Dedifferentiated amniotic fluid mesenchymal stem cell (primary cell): ENCODE results near the gene MBTD1.
"Not testable (repeated sequence)": the region's sequence is repeated elsewhere in the genome, so short reads cannot be mapped to it uniquely, and the experiment has no call there.

ENCODE experiments used
- DNase-seq: peaks from one replicate; pipeline ENCODE4 v3.0.0-alpha.2; 2016; ENCODE audit errors: extremely low spot score

The MBTD1 gene

DNA sequence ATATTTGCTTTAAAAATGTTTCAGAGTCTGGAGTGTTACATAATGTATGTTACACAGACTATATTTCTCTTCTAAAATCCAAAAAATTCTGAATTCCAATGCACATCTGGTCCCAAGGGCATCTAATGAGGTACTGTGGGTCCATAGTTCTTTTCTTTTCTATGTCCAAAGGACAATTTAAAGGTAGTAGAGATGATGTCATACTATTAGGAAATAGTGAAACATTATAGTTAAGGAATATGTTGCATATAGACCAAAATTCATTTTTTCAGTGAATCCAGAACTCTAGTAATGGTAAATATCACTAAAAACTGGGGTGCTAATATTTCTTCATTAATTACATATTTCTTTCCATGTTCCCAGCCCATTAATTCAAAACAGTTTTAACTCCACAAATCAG lies 70.7 kb downstream of the MBTD1 start:
- DNase-seq: no peak

- DNase-seq: no peak
Observed at GRCh38 chr17:51188271-51188833, 71.5 kb downstream of the MBTD1 start.

GRCh38 chr17:51185763-51186332 lies 74.0 kb downstream of the MBTD1 start:
- DNase-seq: no peak

GRCh38 chr17:51184124-51184523 lies 75.7 kb downstream of the MBTD1 start:
- DNase-seq: no peak

DNA sequence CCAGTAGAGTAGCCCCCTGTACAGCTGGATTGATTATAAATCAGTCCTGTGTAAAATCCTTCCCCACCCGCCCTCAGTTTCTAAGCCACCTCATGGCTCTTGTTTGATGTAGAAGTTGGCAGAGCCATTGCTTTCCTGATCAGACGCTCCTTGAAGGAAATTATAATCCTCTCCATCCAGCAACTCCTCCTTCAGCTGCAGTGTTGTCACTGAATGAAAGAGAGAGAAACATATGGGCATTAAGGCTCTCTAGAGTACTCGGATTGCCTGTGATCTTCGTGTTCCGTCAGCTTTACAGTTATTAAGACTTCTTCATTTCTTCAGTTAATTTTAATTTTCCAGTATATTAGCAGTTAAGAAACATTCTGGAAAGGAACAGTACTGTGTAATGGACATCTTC lies 79.4 kb downstream of the MBTD1 start:
- no peak for DNase-seq

GRCh38 chr17:51172030-51172429 lies 87.8 kb downstream of the MBTD1 start:
- not testable (repeated sequence) for DNase-seq

GRCh38 chr17:51170736-51171135 lies 89.1 kb downstream of the MBTD1 start:
- no peak for DNase-seq

DNA sequence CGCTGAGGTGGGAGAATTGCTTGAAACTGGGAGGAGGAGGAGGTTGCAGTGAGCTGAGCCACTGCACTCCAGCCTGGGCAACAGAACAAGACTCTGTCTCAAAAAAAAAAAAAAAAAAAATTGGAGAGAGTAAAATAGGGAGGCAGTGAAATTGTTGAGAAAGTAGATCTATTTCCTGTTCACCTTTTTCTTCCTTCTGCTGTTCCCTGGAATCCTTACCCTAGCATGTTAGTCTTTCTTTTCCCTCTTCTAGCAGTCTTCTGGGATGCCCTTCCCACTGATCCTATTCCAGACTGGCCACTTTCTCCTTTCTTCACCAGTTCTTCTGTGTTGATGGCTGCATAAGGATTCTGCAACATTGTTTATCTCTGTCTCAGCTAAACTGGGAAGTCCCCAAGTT lies 90.5 kb downstream of the MBTD1 start:
- DNase-seq: no peak

- no peak for DNase-seq
Observed at GRCh38 chr17:51166987-51167931, 92.6 kb downstream of the MBTD1 start.

DNA sequence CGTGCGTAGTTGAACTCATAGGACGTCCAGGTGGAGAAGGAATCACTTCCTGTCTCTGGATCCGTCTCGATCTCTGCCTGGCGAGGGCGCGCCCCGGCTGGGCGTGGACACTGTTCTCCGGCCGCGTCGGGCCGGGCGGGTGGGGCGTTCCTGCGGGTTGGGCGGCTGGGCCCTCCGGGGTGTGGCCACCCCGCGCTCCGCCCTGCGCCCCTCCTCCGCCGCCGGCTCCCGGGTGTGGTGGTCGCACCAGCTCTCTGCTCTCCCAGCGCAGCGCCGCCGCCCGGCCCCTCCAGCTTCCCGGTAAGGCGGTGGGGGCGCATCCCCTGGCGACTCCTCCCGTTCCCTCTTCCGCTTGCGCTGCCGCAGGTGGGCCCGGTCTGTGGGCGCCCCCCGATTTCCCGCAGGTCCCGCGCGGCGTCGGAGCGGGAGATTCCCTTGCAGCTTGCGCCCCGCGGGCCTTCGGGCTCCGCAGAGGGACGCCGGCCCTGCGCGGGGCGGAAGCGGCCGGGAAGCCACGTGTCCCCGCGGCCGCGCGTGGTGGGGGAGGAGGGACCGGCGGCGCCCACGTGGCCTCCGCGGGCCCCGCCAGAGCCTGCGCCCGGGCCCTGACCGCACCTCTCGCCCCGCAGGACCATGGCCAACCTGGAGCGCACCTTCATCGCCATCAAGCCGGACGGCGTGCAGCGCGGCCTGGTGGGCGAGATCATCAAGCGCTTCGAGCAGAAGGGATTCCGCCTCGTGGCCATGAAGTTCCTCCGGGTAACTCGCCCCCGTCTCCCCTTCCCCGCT lies 93.5 kb downstream of the MBTD1 start, which contains the start of gene NME2:
Gene NME2 (plus strand): TSS at position 214 of the 789 bp plus-strand sequence. CDS start 420 bp downstream, at position 634.
- DNase-seq: peak; percentile 63

DNA sequence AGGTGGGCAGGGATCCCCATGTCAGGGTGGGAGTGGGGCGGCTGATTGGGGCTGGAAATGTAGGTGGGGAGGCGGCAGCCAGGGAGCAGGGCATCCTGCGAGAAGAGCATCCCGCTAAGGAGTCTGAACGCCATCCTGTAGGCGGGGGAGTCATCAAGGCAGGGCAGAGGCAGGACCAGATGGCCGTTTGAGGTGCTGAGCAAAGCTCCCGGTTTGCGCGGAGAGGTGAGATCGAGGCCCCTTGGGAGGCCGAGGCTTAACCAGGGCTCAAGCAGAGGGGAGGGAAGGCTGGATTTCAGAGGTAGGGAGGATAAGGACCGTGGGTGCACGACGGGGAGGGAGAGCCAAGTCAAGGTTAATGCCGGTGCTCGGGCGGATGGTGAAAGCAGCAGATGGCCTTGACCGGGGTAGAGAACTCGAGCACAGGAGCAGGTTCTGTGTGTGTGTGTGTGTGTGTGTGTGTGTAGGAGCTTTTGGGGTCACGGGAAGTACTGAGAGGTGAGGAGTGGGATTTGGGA lies 94.1 kb downstream of the MBTD1 start:
- DNase-seq: no peak

DNA sequence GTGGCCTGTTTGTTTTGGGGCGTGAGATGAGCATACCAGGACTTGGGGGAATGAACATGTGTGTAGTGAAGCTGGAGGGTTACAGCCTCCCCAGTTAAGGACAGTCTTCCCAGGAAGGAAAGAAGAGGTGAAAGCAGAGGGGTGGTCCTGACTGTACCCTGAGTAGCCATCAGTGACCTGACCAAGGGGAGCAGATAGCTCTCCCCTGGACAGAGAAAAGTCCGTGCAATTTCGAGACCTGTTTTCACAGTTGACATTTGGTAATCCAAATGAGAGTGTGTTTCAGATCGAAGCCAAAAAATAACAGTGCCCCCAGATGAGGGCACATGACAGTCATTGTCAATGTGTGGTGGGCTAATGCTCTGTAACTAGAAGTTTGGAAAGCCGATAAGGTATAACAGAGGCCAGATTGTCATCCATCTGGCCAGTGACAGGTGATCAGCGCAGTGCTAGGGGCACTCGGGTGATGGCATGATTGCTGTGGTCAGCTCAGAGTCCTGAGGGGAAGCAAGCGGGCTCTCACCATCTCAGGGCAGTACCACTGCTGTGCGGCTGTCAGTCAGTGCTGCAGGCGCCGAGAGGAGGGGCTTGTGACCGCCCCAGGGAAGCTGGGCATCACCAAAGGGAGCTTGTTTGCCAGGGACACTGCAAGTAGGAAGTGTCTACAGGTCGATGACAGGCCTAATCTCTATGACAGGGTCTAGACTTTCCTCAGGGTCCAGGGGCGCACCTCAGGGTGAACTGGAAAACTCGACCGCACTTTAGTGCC lies 94.8 kb downstream of the MBTD1 start:
- no peak for DNase-seq

- no peak for DNase-seq
Observed at GRCh38 chr17:51161541-51161940, 98.3 kb downstream of the MBTD1 start.

DNA sequence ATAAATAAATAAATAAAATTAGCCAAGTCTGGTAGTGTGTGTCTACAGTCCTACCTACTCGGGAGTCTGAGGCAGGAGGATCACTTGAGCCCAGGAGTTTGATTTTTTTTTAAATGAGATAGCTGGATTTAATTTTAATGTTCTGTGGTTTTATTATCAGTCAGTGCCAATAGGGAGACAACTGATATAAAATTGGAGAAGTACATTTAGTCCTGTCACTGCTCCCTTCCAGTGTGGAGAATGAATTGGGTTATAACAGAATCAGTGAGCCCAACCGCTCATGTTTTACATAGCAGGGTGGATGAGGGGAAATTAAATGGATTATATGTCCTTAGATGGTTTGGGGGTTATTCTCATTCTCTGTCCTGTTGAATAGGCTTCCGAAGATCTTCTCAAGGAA lies 100.2 kb downstream of the MBTD1 start:
- DNase-seq: no peak

DNA sequence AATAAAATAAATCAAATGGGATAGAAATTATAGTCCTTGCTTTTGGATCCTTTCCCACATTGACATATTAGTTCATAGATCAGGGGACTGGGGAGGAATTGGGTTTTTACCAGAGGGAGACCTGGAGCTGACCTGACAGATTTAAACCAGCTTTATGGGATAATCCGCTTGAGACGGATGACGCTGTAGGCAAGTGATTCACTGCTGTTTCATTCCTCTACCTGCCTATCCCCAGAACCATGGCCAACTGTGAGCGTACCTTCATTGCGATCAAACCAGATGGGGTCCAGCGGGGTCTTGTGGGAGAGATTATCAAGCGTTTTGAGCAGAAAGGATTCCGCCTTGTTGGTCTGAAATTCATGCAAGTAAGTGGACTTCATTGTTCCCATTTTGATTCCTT lies 104.4 kb downstream of the MBTD1 start:
- no peak for DNase-seq

- DNase-seq: no peak
Observed at GRCh38 chr17:51154176-51154575, 105.7 kb downstream of the MBTD1 start.

DNA sequence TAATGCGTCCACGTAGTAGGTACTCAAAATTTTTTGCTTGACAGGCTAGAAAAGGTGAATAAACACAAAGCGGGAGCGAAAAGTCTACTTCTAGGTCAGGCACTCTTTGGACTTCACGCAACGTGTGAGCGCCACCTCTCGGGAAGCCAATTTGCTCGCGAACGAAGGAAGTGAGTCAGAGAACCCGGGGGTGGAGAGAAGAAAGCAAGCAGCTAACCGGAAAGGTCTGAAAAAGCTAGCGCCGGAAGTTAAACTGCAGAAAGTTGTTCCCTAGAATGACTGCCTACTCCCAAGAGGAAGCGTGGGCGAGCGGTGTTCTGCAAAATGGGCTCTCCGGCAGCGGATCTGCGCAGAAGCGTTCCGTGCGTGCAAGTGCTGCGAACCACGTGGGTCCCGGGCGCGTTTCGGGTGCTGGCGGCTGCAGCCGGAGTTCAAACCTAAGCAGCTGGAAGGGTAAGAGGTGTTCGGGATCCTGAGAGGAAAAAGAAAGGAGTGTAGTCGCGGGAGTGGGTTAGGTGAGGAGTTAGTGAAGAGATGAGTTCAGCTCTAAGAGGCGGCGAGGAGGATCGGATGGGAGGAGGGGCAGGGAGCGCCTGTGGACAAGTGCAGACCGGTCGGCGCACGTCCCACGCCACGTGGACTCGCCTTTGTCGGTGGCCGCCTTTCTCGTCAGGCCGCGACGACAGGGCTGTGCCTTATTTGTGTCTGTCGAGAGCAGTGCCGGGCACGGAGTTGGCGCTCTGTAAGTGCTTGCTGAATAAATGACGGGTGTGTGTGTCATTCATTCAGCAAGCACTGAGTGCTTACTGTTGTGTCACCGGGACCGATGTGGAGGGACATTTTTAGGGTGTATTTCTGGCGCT lies 106.4 kb downstream of the MBTD1 start, which contains the start of gene NME1:
Gene NME1 (plus strand): TSS at position 350 of the 863 bp plus-strand sequence. CDS start 2,096 bp downstream, outside the sequence.
- peak; percentile 100 for DNase-seq

DNA sequence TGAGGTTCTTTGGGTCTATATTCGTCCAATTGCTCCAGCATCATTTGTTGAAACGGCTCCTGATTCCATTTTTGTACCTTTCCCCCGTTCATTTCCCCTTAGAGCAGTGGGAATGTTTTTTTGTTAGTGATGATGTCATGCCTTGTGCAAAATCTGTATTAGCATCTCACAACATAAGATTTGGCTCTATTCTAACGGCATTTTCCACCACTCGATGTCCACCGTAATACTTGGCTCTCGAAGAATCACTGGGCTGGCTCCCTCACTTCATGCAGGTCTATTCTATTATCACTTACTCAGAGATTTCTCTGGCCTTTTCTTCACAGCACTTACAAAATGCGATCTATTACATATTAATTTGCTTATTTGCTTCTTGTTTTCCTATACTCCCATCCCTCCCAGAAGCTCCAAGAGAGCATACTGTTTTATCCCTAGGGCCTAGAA lies 107.1 kb downstream of the MBTD1 start:
- no peak for DNase-seq

- no peak for DNase-seq
Observed at GRCh38 chr17:51150932-51151331, 108.9 kb downstream of the MBTD1 start.

DNA sequence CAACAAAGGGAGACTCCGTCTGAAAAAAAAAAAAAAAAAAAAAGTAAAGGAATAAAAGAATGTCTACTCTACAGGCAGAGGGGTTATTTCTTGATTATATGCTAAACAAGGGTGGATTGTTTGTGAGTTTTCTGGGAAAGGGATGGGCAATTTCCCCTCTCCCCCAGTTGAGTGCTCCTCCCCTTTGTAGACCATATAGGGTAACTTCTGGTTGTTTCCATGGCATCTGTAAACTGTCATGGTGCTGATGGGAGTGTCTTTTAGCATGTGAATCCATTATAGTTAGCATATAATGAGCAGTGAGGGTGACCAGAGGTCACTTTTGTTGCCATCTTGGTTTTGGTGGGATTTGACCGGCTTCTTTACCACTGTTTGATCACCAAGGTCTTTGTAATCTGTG lies 110.7 kb downstream of the MBTD1 start:
- DNase-seq: no peak
